Left kidney (tissue), 8 donors: ENCODE results near the gene ESYT1. TPM values are rescaled to one million over a fixed set of nuclear protein-coding genes. Genes with fewer than 3 reads are reported as not detected.
A peak's percentile ranks its signal among the peaks of the same experiment; 100 is the strongest.

Source experiments
- DNase-seq: peaks from one replicate; pipeline ENCODE4 v3.0.0-alpha.2; 2013
- long read RNA-seq, 8 donors: transcript quantifications; one replicate each; lab custom pipeline, GENCODE V29; 2026
- polyA plus RNA-seq: library from polyadenylated mRNA; unstranded; fragments of 120-200 nt; gene quantifications from one replicate; pipeline ENCODE4 v1.2.1, GENCODE V29; 2013; ENCODE audit not compliant: insufficient read length

The ESYT1 gene, protein sequence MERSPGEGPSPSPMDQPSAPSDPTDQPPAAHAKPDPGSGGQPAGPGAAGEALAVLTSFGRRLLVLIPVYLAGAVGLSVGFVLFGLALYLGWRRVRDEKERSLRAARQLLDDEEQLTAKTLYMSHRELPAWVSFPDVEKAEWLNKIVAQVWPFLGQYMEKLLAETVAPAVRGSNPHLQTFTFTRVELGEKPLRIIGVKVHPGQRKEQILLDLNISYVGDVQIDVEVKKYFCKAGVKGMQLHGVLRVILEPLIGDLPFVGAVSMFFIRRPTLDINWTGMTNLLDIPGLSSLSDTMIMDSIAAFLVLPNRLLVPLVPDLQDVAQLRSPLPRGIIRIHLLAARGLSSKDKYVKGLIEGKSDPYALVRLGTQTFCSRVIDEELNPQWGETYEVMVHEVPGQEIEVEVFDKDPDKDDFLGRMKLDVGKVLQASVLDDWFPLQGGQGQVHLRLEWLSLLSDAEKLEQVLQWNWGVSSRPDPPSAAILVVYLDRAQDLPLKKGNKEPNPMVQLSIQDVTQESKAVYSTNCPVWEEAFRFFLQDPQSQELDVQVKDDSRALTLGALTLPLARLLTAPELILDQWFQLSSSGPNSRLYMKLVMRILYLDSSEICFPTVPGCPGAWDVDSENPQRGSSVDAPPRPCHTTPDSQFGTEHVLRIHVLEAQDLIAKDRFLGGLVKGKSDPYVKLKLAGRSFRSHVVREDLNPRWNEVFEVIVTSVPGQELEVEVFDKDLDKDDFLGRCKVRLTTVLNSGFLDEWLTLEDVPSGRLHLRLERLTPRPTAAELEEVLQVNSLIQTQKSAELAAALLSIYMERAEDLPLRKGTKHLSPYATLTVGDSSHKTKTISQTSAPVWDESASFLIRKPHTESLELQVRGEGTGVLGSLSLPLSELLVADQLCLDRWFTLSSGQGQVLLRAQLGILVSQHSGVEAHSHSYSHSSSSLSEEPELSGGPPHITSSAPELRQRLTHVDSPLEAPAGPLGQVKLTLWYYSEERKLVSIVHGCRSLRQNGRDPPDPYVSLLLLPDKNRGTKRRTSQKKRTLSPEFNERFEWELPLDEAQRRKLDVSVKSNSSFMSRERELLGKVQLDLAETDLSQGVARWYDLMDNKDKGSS
- polyA plus RNA-seq: 81.2 TPM
- long read RNA-seq, donor 1, full-length matches to known transcripts: 13 of 13 reads
- long read RNA-seq, donor 1, partial matches to known transcripts: 0 of 13 reads
- long read RNA-seq, donor 1, other reads (novel, unspliced or antisense): 0 of 13 reads
- long read RNA-seq, donor 2, full-length matches to known transcripts: 11 of 17 reads
- long read RNA-seq, donor 2, partial matches to known transcripts: 6 of 17 reads
- long read RNA-seq, donor 2, other reads (novel, unspliced or antisense): 0 of 17 reads
- long read RNA-seq, donor 3, full-length matches to known transcripts: 8 of 8 reads
- long read RNA-seq, donor 3, partial matches to known transcripts: 0 of 8 reads
- long read RNA-seq, donor 3, other reads (novel, unspliced or antisense): 0 of 8 reads
- long read RNA-seq, donor 4: 0 reads
- long read RNA-seq, donor 5, full-length matches to known transcripts: 11 of 11 reads
- long read RNA-seq, donor 5, partial matches to known transcripts: 0 of 11 reads
- long read RNA-seq, donor 5, other reads (novel, unspliced or antisense): 0 of 11 reads
- long read RNA-seq, donor 6, full-length matches to known transcripts: 11 of 11 reads
- long read RNA-seq, donor 6, partial matches to known transcripts: 0 of 11 reads
- long read RNA-seq, donor 6, other reads (novel, unspliced or antisense): 0 of 11 reads
- long read RNA-seq, donor 7, full-length matches to known transcripts: 17 of 117 reads
- long read RNA-seq, donor 7, partial matches to known transcripts: 94 of 117 reads
- long read RNA-seq, donor 7, other reads (novel, unspliced or antisense): 6 of 117 reads
- long read RNA-seq, donor 8, full-length matches to known transcripts: 6 of 6 reads
- long read RNA-seq, donor 8, partial matches to known transcripts: 0 of 6 reads
- long read RNA-seq, donor 8, other reads (novel, unspliced or antisense): 0 of 6 reads

DNA sequence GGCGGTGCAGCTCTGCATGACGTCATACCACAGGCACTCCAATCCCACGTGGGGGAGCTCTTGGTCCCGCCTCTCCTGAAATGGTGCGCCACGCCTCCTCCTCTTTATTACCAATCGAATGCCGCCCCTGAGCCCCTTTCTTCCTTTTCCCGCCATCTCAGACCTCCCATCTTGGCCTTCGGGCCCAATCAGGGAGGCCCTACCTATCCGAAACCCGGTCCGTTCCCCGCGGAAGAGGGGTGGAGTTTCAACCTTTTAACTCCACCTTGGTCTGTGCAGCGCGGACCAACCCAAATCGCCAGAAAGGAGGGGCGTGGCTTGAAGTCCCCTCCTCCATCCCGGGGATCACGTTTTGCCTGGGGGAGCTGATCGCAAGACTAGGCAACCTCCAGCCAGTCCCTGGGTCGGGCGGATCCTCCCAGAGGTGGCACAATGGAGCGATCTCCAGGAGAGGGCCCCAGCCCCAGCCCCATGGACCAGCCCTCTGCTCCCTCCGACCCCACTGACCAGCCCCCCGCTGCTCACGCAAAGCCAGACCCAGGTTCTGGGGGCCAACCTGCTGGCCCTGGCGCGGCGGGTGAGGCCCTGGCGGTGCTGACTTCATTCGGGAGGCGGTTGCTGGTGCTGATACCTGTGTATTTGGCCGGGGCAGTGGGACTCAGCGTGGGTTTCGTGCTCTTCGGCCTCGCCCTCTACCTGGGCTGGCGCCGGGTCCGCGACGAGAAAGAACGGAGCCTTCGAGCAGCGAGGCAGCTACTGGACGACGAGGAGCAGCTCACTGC is at the start of gene ESYT1:
TSS of gene ESYT1 (plus strand) at position 380 of the 782 bp plus-strand sequence. CDS start at position 433, 53 bp downstream.
- DNase-seq: peak; percentile 100

DNA sequence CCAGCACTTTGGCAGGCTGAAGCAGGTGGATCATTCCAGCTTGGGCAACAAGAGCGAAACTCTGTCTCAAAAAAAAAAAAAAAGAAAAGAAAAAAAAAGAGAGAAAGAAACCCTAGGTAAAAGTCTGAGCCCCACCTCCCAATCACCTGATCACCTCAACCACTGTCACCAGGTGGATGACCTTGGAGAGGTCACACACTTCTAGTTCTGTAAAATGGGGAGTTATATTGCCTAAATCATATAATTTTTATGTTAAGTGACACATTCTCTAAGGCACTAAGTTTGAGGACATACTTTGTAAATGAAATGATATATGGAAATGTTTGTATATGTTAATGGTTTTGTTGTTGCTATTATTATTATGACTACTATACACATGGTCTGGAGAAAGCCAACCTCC is 49.6 kb upstream of the ESYT1 start:
- no peak for DNase-seq

DNA sequence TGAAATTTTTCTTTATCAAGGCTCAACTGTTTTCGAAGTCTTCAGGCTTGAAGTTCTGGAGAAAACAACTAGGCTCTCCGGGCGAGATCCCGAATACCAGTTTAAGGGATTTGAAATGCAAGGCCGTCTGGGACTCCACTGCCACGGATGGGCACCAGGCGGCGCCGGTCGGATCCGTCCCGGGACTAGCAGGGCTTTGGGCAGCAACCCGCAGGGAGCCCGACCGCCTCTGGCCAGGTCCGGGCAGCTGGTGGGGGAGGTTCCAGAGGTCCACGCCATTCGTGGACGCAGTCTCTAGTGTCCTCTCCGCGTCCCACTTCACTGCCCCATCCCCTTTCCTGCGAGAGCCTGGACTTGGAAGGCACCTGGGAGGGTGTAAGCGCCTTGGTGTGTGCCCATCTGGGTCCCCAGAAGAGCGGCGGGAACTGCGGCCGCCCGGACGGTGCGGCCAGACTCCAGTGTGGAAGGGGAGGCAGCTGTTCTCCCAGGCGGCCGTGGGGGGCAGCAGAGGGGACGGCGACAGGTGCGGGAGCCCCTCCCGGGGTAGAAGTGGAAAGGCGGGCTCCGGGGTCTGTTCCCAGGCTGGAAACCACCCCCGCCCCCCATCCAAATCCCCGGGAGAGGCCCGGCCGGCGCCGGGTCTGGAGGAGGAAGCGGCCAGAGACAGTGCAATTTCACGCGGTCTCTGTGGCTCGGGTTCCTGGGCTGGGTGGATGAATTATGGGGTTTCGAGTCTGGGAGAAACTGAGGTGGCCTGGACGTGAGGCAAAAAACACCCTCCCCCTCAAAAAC is 48.9 kb upstream of the ESYT1 start:
- DNase-seq: peak; percentile 79

DNA sequence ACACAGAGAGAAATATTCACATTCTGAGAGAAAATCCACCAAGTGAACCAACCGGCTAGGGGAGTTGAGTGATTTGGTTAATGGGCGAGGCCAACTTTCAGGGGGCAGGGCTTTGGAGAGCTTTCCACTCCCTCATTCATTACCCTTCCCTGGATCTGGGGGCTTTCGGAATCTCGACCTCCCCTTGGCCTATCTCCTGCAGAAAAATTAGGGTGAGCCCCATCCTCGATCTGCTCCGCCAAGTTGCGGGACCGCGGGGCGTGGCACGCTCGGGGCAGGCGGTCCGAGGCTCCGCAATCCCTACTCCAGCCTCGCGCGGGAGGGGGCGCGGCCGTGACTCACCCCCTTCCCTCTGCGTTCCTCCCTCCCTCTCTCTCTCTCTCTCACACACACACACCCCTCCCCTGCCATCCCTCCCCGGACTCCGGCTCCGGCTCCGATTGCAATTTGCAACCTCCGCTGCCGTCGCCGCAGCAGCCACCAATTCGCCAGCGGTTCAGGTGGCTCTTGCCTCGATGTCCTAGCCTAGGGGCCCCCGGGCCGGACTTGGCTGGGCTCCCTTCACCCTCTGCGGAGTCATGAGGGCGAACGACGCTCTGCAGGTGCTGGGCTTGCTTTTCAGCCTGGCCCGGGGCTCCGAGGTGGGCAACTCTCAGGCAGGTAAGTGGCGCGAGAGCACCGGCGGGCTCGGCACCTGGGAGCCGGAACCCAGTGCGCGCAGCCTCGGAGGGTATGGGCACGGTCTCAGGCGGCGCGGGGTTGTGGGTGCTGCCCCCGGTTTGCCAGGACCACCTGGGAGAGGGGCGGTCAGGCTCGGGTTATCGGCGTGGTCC is 48.1 kb upstream of the ESYT1 start, which contains the start of gene ERBB3:
TSS of gene ERBB3 (plus strand) at position 443 of the 833 bp plus-strand sequence. CDS start at position 579, 136 bp downstream.
- DNase-seq: peak; percentile 81

DNA sequence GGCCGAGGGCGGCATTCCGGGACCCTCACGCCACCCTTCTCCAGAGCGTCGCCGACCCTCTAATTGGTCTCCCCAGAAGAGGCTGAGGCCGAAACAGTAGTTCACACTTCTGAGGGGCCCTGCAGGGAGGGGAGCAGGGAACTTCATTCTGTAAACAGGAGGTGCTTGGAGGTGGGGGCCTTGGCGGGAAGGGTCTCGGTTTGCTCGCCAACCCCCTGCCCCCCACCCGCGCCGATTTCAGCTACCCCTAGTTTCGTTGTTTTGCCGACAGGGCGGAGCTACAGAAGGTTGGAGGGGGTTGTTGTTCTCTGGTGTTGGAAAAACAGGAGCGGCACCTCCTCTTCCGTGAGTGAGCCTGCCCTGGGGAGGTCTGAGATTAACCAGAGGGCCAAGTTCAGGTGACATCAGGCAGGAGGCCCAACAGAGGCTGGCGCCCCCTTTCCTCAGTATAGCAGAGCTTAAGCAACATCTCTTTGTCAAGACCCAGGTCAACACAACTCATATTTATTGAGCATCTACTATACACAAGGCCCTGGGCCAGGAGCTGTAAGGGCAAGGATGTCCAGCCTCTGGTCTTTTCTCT is 47.4 kb upstream of the ESYT1 start:
- no peak for DNase-seq

DNA sequence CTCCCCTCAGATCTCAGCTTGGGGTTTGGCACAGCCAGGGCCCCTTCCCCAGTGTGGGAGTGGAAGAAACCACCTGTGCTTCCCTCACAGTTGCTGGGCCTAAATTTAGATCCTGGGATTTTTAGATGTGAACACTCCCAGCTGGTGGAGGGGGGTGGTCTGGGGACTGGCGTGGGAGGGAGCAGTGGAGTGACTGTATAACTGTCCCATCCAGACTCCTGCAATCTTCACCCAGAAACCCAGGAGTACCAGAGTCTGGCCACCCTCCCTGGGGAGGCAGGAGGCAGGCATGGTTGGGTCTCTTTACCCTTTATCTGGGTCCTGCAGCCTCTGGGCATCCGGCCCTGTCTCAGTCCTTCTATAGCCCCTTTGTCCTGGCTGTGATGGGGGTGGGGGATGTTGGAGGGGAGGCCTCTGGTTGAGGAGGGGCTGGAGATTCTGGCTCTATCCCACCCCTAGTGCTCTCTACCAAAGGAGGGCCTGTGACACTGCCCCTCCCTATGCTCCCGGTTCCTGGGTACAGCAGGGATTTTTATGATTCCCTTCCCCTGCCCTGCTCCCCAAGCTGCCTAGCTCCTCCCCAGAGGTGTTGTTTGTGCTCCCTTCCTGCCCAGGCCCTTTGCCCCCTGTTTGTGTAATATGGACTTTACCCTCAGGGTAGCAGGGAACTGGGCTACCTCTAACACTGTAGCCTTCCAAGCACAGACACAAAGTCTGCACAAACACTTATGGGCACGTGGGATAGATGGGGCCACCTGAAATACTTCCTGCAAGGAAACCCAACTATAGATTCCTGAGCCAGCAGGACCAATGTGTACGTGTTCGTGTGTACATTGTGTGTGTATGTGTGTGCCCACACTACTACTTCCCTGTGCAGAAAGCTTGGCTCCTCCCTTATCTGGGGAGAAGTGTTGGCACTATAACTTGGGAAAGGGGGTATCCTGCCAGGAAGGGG is 46.4 kb upstream of the ESYT1 start:
- no peak for DNase-seq

DNA sequence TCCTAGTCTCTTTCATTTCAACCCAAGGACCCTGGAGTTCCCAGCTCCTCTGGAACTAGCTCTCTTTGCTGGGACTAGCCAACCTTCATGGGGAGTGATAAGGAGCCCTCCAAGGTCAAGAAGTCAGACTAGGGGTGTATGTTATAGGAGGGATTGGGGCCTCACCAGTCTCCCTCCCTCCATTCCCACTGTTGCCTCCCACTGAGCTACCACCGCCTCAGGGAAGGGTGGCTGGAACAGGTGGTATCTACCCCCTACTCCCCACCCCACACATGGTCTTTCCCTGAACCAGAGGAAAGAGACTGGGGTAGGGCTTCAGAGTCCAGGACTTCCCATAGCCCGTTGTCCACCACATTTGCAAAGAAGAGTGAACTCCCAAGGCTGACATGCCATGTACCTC is 45.7 kb upstream of the ESYT1 start:
- no peak for DNase-seq

DNA sequence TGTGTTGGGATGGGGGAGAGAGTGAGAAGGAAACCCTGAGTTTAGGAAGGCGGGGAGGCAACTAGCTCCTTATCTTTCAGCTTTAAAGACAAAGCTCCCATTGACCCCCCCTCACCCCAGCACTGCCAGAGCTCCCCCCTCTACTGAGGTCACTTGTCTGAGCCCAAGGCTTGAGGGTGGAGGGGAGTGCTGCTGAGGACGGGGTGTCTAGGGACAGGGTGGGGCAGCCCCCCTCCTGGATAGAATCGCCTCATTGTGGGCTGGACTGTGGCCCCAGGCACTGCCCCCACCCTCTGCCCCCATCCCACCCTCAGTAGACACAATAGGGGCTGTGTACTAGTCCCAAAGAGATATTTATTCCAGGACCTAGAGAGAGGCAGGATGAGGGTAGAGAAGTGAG is 45.1 kb upstream of the ESYT1 start:
- no peak for DNase-seq

DNA sequence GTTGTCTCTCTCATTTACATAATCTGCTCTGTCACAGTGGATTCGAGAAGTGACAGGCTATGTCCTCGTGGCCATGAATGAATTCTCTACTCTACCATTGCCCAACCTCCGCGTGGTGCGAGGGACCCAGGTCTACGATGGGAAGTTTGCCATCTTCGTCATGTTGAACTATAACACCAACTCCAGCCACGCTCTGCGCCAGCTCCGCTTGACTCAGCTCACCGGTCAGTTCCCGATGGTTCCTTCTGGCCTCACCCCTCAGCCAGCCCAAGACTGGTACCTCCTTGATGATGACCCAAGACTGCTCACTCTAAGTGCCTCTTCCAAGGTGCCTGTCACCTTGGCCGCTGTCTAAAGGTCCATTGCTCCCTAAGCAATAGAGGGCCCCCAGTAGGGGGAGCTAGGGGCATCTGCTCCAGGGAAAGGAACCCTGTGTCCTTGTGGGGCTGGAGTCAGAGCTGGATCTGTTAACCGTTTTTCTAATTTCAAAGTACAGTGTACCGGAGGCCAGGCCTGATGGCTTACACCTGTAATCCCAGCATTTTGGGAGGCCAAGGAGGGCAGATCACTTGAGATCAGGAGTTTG is 43.0 kb upstream of the ESYT1 start:
- DNase-seq: no peak

DNA sequence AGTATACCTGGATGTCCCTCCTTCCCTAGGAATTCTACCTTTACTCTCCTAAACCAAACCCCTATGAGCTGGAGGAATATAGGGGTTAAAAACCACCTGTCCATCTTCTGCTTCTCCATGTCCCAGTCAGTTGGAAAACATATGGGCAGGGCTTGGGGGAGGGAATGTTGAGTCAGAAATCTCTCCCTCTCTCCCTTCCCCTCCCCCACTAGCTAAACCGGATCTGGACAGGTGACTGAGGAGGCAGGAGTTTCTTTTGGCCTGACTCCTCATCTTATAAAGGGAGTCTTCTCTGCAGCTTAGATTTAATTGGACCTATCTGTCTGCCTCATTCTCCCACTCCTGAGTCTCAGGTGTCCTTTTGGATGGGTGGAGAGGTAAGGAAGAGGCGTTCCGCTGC is 42.0 kb upstream of the ESYT1 start:
- DNase-seq: no peak

DNA sequence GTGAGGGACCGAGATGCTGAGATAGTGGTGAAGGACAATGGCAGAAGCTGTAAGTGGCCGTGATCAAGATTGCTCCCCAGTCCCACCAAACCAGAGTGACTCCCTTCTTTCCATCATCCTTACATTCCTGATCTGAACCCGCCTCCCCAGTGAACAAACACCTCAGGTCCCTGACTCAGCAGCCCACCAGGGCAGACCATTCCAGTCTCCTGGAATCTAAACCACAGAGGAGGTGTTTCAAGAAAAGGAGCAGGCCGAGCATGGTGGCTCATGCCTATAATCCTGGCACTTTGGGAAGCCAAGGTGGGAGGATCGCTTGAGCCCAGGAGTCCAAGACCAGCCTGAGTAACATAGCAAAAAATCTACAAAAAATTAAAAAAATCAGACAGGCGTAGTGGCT is 41.5 kb upstream of the ESYT1 start:
- no peak for DNase-seq

DNA sequence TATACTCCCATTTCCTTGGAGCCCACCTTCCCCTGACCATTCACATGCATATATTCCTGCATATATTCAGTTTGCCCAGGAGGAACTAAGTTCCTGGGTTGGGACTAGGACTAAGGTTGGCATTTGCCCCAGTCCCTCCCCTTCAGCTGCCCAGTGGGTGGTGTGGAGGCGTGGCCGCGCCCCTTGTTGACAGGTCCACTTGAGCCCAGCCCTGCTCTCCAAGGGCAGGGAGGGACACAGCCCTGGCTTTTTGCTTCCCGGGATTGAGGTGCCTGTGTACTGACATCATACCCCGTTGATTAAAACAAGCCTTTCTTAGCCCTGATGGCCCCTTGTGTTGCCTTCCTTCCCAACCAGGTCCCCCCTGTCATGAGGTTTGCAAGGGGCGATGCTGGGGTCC is 40.8 kb upstream of the ESYT1 start:
- DNase-seq: no peak

DNA sequence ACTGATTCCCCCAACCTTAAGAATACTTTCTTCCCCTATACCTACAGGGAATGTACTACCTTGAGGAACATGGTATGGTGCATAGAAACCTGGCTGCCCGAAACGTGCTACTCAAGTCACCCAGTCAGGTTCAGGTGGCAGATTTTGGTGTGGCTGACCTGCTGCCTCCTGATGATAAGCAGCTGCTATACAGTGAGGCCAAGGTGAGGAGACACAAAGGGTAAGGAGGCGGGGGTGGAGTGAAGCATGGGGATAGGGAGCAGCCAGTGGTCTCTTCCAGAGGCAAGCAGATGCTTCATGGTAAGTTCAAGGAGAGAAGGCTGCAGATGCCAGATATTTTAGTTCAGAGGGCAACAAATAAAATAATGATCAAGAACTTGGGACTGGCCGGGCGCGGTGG is 30.3 kb upstream of the ESYT1 start:
- no peak for DNase-seq

DNA sequence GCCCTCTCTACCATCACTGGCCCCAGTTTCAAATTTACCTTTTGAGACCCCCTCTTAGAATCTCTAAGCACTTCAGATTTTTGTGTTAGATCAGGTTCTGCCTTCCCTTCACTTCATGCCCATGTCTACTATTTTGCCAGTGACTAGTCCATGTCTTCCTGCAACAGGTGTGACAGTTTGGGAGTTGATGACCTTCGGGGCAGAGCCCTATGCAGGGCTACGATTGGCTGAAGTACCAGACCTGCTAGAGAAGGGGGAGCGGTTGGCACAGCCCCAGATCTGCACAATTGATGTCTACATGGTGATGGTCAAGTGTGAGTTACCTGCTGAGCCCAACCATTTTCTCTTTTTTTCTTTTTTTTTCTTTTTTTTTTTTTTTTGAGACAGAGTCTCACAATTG is 29.5 kb upstream of the ESYT1 start:
- DNase-seq: no peak

DNA sequence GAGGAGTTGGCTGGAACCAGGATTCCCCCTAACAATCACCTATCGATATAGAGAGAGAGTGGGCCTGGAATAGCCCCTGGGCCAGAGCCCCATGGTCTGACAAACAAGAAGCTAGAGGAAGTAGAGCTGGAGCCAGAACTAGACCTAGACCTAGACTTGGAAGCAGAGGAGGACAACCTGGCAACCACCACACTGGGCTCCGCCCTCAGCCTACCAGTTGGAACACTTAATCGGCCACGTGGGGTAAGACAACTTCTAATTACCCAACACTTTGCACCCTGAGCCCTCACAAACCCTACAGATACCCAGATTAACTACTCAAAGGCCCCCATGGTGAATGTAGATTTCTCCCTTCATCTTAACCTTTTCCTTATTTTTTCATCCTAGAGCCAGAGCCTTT is 28.3 kb upstream of the ESYT1 start:
- DNase-seq: no peak

DNA sequence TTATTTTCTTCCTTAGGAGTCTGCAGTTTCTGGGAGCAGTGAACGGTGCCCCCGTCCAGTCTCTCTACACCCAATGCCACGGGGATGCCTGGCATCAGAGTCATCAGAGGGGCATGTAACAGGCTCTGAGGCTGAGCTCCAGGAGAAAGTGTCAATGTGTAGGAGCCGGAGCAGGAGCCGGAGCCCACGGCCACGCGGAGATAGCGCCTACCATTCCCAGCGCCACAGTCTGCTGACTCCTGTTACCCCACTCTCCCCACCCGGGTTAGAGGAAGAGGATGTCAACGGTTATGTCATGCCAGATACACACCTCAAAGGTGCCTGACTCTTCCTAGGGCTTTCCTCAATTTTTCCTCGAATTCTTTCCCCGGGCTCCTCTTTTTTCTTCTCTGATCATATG is 27.0 kb upstream of the ESYT1 start:
- DNase-seq: no peak
